Skeletal muscle satellite cell (primary cell): ENCODE results near the gene PPP1R17.

ENCODE experiments used
- H3K27me3 ChIP-seq: 2 replicates; pipeline ENCODE4 v1.7.0; 2013; ENCODE audit warnings: low read length; ENCODE audit not compliant: control insufficient read depth, insufficient read depth
- H3K36me3 ChIP-seq: 2 replicates; pipeline ENCODE4 v1.7.0; 2013; ENCODE audit warnings: mild to moderate bottlenecking, control low read depth, low read length; ENCODE audit not compliant: insufficient read depth
- H3K4me1 ChIP-seq: 2 replicates; pipeline ENCODE4 v1.7.0; 2013; ENCODE audit warnings: low read length; ENCODE audit not compliant: control insufficient read depth, insufficient read depth
- H3K4me2 ChIP-seq: 2 replicates; pipeline ENCODE4 v1.7.0; 2013; ENCODE audit warnings: mild to moderate bottlenecking, low read length
- H3K4me3 ChIP-seq: 2 replicates; pipeline ENCODE4 v1.7.0; 2013; ENCODE audit warnings: low read length
- H3K9ac ChIP-seq: 2 replicates; pipeline ENCODE4 v1.7.0; 2013; ENCODE audit warnings: mild to moderate bottlenecking, low read depth, low read length, moderate library complexity
- H3K9me3 ChIP-seq: replicated peaks from 2 replicates; pipeline ENCODE4 v1.7.0; 2013; ENCODE audit warnings: mild to moderate bottlenecking, control low read depth, low read length

PPP1R17 gene

GRCh38 chr7:31705377-31705776, 18.4 kb downstream of the PPP1R17 start:
- no peaks in the 10 kb centered on the region for H3K9me3 ChIP-seq
- no peaks in the 10 kb centered on the region for H3K4me1 ChIP-seq
- no peak overlapping the region for H3K9ac ChIP-seq
- H3K27me3 ChIP-seq: no peaks in the 10 kb centered on the region
- no peak overlapping the region for H3K4me2 ChIP-seq
- no peaks in the 10 kb centered on the region for H3K36me3 ChIP-seq
- no peak overlapping the region for H3K4me3 ChIP-seq

- Histone ChIP-seq H3K4me3 (no peak overlapping the region), H3K4me1 (no peaks in the 10 kb centered on the region), H3K9me3 (no peaks in the 10 kb centered on the region), H3K4me2 (no peak overlapping the region), H3K9ac (no peak overlapping the region), H3K27me3 (no peaks in the 10 kb centered on the region), H3K36me3 (no peaks in the 10 kb centered on the region)
These were observed 20.1 kb downstream of the PPP1R17 start for GRCh38 chr7:31707089-31707488.

GRCh38 chr7:31710171-31710570, 23.2 kb downstream of the PPP1R17 start:
- H3K9me3 ChIP-seq: no peaks in the 10 kb centered on the region
- no peak overlapping the region for H3K4me2 ChIP-seq
- no peak overlapping the region for H3K4me3 ChIP-seq
- no peaks in the 10 kb centered on the region for H3K27me3 ChIP-seq
- no peak overlapping the region for H3K9ac ChIP-seq
- no peaks in the 10 kb centered on the region for H3K36me3 ChIP-seq
- no peaks in the 10 kb centered on the region for H3K4me1 ChIP-seq

DNA sequence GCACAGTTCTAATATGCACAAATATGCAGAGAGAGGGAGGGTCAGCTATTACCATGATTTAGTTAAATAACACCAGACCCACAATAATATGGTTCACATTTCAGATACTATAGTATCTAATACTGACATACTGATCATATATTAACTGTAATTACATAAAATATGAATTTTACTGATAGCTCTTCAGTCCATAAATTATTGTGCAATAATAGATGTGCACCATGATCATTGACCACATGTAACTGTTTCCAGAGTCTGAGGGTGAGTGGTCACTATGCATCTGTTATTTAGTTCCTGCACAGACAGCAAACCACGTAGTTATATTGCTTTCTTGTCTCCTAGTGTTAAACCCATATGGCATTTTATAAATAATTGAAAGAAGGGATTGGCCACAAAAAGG, 29.3 kb downstream of the PPP1R17 start:
- H3K36me3 ChIP-seq: no peaks in the 10 kb centered on the region
- H3K9ac ChIP-seq: no peak overlapping the region
- H3K4me2 ChIP-seq: no peak overlapping the region
- H3K4me1 ChIP-seq: no peaks in the 10 kb centered on the region
- H3K27me3 ChIP-seq: no peaks in the 10 kb centered on the region
- H3K9me3 ChIP-seq: no peaks in the 10 kb centered on the region
- no peak overlapping the region for H3K4me3 ChIP-seq

- Histone ChIP-seq H3K4me1 (no peaks in the 10 kb centered on the region), H3K4me3 (no peak overlapping the region), H3K9ac (no peak overlapping the region), H3K9me3 (no peaks in the 10 kb centered on the region), H3K36me3 (no peaks in the 10 kb centered on the region), H3K27me3 (no peaks in the 10 kb centered on the region), H3K4me2 (no peak overlapping the region)
These were observed 33.4 kb downstream of the PPP1R17 start for GRCh38 chr7:31720366-31720765.

DNA sequence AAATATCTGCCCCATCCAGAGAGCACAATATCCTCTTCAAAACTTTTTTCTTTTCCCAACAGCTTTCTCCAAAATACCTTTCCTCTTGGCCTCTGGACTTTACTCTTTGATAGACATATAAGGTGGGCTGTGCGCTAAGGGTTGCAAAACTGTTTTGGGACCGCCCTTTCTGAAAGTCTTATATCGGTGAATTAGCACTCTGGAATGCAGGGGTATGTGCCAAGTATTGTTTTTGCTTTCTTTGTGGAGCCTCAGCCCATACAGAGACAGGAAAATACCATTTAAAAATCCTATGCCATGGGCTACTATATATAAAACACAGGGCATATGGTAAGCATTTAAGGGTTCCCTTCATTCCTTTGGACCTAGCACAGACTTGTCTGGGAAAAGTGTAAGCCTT, 37.7 kb downstream of the PPP1R17 start:
- H3K4me3 ChIP-seq: no peak overlapping the region
- no peak overlapping the region for H3K9ac ChIP-seq
- H3K27me3 ChIP-seq: no peaks in the 10 kb centered on the region
- H3K4me1 ChIP-seq: no peaks in the 10 kb centered on the region
- H3K9me3 ChIP-seq: no peaks in the 10 kb centered on the region
- no peak overlapping the region for H3K4me2 ChIP-seq
- no peaks in the 10 kb centered on the region for H3K36me3 ChIP-seq

- no peak overlapping the region for H3K4me3 ChIP-seq
- H3K9ac ChIP-seq: no peak overlapping the region
- H3K4me1 ChIP-seq: no peaks in the 10 kb centered on the region
- H3K36me3 ChIP-seq: no peaks in the 10 kb centered on the region
- no peak overlapping the region for H3K4me2 ChIP-seq
- no peaks in the 10 kb centered on the region for H3K9me3 ChIP-seq
- no peaks in the 10 kb centered on the region for H3K27me3 ChIP-seq
These were observed 42.3 kb downstream of the PPP1R17 start for GRCh38 chr7:31729195-31729804.

- Histone ChIP-seq H3K9me3 (no peaks in the 10 kb centered on the region), H3K27me3 (peaks cover 2% of the 10 kb centered on the region), H3K4me1 (no peaks in the 10 kb centered on the region), H3K9ac (no peak overlapping the region), H3K36me3 (no peaks in the 10 kb centered on the region), H3K4me3 (no peak overlapping the region), H3K4me2 (no peak overlapping the region)
These were observed 47.4 kb downstream of the PPP1R17 start for GRCh38 chr7:31734456-31734855.

DNA sequence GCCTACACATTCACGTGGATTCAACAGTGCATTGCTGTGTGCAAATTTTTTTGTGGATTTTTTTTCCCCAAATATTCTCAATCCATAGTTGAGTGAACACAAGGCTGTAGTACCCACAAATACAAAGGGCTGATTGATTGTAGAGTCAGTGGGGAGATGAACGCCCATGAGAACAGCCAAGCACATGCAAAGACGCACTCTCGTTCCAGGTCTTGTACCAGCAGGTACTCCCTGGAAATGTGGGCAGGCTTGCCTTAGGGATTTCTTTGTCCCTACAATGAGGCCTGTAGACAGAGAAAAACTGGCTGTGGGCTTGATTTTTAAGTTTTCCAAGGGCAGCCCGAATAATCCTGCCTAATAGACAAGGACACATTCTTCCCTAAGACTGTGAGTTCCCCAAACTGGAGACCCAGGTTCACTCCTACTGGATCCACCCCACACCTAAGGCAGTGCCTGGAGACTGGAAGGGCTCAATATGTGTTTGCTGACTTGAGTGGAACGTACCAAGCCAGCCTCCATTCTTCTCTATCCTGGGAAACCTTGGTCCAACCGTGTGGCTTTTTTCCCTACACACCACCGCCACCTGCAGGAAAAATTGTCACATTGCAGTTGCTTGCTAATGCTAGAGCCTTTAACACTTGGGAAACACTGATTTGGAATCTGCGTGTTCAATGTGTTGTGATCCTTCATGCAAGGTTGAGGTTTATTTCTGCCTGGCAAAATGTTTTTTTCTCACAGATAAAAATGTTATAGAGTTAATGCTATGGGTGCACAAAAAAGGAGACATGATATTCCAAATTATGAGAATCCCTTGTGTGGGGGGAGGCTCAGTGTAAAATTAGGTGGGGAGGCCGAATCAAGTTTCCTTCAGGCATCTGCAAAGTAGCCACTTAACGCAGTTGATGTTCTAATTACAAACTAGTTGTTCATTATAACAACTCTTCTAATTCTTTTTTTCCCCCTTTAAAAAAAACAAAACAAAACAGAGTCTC, 49.3 kb downstream of the PPP1R17 start:
- Histone ChIP-seq H3K4me2 (no peak overlapping the region), H3K9ac (no peak overlapping the region), H3K36me3 (no peaks in the 10 kb centered on the region), H3K4me3 (no peak overlapping the region), H3K27me3 (peaks cover 4% of the 10 kb centered on the region), H3K4me1 (no peaks in the 10 kb centered on the region), H3K9me3 (no peaks in the 10 kb centered on the region)

DNA sequence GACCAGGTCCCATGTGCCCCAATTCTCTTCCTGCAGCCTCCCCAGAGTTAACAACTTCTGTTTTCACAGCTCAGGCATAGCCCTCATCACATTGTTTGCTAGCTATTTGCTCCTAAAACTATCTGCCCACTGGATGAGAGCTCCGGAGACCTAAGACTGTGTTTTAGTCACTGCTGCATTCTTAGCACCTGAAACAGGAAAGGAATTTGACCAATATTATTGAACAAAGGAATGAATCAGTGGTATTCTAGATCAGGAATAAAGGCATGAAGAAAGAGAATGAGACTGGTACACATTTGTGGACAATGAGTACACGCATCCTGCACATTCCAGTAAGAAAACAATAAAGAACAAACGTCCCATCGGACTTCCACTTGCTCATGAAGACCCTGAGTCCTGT, 54.8 kb downstream of the PPP1R17 start:
- no peak overlapping the region for H3K9ac ChIP-seq
- H3K27me3 ChIP-seq: peaks cover 18% of the 10 kb centered on the region
- H3K4me3 ChIP-seq: no peak overlapping the region
- H3K36me3 ChIP-seq: no peaks in the 10 kb centered on the region
- no peaks in the 10 kb centered on the region for H3K4me1 ChIP-seq
- H3K4me2 ChIP-seq: no peak overlapping the region
- no peaks in the 10 kb centered on the region for H3K9me3 ChIP-seq

DNA sequence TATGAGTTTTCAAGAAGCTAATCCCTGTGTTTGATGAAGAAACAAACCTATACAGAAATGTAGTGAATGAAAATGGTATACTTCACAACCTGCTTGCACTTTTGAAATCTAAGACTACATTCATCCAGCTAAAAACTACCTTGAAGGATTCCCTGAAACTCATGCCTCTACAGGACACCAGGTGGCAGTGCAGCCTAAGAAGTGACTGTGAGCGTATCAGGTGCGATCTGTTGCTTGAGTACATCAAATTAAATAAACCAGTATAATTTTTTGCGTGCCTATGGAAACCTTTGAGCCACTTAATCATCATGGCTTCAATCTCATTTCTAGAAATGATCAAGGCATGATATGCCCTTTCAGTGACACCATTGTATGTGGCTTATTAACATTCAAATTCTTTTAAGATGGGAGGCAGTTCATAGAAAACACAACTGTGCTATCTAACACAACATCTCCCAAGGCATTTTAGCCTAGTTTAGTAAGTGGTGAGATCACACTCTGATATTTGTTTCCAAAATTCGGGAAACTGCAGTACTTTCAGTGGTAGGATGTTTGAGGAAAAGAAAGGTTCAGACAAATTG, 57.4 kb downstream of the PPP1R17 start:
- Histone ChIP-seq H3K4me2 (no peak overlapping the region), H3K9me3 (no peaks in the 10 kb centered on the region)

More for the DNA sequence above, 57.4 kb downstream of the PPP1R17 start:
- H3K9ac ChIP-seq: no peak overlapping the region
- H3K4me3 ChIP-seq: no peak overlapping the region
- H3K4me1 ChIP-seq: no peaks in the 10 kb centered on the region
- peaks cover 17% of the 10 kb centered on the region for H3K27me3 ChIP-seq
- H3K36me3 ChIP-seq: no peaks in the 10 kb centered on the region
